GM21576 (cell line): Measurements from ENCODE around the gene KIF26B.

ENCODE experiments used
- ATAC-seq: cut with Tn5 transposase; IDR thresholded peaks from one replicate; pipeline ENCODE4 v1.9.1; 2021; ENCODE audit warnings: mild to moderate bottlenecking, moderate library complexity; ENCODE audit not compliant: unreplicated experiment

KIF26B gene

DNA sequence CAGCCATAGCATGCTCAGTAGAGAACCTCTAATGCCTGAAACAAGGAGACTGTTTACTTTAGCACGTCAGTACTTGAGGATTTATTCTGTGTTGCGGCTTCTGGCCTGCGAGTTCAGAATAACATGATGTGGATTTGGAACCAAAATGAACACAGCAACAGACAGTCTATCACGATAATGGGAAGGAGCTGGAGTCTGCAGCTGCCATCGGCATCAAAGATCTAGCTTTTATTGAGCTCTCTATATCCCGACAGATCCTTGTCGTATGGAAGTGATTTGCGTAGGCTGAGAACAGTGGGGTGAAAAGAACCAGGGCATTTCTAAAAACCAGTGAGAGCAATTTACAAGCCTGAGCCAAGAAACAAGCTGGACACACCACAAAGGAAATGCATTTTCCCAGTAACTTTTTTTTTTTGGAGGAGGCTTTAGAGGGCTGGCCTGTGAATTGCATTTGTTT, 294.2 kb downstream of the KIF26B start:
- no peak for ATAC-seq

DNA sequence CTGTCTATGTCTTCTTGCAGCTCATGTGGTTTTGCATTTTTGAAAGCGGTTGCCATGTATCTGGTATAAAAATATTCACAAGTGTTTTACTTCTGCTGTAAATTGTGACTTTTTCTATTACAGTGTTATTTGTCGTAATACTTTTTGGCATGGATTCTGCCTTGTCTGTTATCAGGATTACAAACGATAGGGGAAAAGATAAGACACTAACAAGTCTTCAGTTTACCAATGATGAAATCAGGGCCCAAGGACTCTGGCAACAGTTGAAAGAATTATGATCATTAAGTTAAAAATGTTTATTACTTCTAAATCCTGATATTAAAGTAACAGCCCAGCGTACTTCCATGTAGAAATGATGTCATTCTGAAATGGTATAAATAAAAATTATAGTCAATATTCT, 298.8 kb downstream of the KIF26B start:
- ATAC-seq = no peak

DNA sequence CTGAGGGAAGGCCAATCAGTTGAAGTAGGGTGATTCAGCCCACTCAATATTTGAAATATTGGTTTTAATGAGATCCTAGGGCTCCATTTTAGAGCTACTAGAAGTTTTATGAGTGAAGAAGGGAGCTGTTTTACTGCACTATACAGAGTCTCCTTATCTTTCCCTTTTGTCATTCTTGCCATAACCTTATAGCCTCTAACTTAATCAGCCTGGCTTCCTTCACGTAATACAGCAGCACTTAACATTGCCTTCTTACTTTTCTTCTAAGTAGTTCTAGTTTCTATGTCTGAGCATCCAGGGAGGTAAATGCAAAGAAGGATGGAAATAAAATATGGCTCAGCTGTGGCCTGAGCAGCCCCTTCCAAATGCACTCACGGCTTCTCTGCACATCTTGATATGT, 299.3 kb downstream of the KIF26B start:
- no peak for ATAC-seq

DNA sequence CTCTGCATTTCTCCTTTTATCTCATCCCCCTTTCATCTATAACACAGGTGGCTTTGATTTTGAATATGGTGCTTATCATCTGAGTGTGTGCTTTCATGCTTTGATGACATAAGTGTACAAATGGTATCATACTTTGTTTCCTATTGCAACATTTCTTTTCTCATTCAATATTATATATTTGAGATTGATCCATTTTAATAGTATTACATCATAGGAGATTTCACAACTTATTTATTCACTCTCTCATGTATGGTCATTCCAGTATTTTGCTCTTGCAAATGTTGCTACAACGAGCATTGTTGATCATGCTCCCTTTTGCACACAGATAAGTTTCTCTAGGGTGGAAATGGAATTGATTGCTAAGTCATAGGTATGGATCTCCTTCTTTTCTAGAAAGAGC, 302.8 kb downstream of the KIF26B start:
- ATAC-seq = no peak

DNA sequence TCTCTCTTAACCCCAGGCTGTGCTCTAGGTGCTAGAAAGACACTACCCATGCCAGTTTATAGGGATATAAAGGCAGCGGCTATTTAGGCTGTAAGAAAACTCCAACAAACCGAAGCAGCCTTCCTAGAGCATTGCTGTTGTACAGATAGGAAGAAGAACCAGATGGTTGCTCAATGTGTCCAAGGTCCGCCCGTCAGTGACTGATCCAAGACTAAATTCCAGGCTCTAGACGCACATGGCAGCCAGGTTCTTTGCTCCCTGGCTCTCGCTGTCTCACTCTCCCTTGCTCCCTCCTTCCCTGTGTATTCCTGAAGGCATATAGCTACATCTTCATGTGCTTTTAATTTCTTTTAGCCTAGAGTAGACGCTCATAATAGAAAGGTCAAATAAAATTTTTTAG, 303.4 kb downstream of the KIF26B start:
- ATAC-seq = no peak

DNA sequence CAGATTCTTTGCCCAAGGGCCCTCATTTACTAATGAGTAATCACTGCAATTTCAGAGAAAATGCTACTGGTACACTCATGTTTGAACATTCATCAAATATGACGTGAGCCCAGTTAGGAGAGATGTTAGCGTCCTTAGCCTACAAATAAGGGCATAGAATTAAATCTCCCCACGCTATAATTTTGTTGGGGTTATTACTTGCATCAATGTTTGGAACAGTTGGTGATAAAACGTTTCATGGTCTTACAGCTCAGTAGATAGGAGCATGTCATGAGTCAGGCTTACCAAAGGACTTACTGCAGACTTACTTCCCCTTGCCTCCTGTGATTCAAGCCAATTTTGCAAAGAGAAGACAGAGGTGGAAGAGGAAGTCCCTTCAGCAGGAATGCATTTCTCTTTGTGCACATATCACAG, 304.0 kb downstream of the KIF26B start:
- no peak for ATAC-seq

DNA sequence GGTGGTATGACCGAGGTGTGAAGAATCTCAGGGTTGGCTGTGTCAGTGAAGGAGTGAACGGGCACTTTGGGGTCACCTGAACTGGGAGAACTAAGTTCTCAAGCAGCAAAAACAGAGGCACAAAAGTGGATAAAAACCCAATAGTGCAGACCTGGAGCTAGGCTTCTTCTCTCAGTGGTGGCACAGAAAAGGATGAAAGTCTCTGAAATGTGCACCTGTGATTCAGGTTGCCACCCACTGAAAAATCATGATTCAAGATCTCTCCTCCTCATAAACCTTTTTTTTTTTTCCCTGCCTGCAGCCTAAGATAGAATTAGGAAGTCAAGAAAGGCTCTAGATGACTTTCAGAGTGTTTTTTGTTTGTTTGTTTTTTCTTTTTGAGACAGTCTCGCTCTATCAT, 304.8 kb downstream of the KIF26B start:
- ATAC-seq = no peak

DNA sequence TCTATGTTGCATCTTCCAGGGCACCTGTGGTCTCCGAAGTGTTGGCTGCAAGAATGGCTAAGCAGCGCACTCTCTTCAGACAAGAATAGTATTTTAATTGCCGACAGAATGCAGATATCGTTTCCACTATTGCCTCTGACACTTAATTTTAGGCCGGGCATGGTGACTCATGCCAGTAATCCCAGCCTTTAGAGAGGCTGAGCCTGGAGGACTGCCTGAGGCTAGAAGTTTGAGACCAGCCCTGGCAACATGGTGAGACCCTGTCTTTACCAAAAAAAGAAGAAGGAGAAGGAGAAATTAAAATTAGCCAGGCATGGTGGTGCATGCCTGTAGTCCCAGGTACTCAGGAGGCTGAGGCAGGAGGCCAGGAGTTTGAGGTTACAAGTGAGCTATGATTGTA, 306.9 kb downstream of the KIF26B start:
- ATAC-seq = no peak

DNA sequence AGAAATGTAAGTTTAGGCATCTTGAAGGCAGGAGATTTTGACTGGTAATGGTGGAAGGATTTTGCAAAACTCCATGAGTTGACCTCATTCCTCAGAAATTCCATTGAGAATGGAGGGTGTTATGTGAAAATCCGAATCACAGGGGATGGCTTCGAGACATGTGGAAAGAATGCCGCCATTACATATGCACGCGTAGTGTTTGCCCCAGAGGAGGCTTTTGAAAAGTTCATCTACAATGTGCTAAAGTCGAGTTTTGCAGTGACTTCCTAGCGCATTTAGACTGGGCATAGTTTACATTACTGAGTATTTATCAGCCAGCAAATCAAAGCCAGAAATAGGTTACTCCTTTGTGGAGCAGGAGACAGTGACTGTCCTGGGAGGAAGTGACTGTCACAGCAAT, 307.4 kb downstream of the KIF26B start:
- no peak for ATAC-seq

DNA sequence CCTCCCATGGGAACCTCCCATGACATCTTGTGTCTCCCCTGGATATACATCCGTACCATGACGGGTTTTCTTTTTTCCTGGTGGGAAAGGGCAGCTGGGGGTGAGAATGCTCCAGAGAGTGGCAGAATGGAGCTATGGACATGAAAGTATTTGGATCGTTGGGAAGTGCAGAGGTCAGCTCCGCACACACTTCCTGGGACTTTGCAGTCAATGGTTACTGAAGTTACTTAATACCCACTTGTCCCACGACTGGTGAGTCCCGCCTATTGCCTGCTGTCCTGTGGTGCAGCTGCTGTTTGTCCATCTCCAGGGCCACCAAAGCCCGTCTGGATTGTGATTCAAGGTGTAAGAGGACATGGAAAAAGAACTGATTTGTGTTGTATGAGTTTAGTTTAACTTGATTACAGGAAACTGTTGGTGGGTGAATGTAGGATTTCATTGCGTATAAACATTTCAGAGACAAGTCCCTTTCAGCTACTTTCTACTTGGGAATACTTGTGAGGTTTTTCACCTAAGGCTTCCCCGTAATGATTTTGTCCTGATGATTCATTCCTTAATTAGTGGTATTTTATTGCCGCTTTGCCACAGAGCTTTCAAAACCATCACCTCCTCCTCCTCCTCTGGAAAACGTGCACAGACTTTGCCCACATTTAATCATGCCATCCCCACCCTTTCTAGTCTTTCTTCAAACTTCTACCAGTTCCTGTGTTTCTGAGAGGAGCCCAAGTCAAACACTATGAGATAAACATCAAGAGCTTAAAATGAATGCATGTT, 308.8 kb downstream of the KIF26B start:
- no peak for ATAC-seq

DNA sequence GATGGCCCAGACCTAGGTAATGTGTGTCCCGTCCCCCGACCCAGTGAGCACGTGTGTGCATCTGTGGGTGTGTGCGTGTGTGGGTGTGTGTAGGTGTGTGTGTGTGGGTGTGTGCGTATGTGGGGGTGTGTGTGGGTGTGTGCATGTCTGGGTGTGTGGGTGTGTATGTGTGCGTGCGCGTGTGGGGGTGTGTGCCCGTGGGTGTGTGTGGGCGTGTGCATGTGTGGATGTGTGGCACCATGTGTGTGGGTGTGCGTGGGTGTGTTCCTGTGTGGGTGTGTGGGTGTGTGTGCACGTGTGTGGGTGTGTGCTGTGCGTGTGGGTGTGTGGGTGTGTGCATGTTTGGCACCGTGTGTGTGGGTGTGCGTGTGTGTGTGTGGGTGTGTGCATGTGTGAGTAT, 309.5 kb downstream of the KIF26B start:
- no peak for ATAC-seq

DNA sequence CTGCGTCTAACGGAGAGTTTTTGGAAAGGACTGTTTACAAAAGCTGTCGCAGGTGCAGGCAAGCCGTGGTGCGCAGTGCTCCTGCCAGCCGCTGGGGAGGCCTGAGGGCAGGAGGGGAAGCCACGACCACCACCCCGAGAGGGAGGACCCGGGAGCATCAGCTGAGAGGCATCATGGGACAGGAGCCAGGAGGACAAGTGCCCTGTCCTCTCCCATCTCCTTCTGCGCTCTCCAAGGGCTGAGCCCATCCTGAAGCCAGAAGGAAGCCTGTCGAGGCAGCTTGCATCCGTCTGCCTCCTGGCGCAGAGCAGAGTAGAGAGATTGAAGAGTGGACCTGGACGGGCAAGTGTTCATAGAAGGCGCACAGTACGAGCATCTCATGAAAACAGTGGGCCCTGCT, 310.9 kb downstream of the KIF26B start:
- no peak for ATAC-seq

DNA sequence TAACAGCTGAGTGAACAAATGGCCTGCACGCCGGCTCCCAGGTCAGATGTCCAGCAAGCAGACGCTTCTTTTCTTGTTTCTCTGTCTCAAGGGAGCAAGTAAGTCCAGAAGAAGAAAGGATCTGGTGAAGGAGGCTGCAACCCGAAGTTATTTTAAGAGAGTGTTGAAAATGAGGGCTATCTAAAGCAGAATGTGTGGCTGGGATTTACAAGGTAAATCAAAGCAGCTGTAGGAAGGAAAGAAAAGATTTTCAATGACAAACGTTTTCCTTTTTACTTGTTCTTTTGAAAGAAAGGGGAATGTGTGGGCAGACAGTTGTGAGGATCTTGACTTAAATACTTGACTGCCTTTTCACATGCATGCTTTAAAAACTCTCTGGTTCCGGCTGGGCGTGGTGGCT, 311.5 kb downstream of the KIF26B start:
- no peak for ATAC-seq

DNA sequence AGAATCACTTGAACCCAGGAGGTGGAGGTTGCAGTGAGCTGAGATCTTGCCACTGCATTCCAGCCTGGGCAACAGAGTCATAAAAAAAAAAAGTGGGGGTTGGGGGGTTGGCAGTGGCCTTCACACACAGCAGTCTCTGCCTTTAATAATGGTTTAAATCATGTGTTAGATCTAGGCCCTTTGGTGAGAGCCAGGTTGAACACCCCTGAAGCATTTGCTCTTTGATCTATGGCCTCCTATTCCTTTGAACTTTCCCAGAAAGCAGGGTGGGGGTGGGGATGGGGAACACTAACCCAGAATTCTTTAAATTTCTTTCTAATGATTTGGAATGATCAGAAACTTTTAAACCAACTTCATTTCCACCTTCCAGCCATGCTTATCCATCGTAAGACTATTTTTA, 313.0 kb downstream of the KIF26B start:
- no peak for ATAC-seq

DNA sequence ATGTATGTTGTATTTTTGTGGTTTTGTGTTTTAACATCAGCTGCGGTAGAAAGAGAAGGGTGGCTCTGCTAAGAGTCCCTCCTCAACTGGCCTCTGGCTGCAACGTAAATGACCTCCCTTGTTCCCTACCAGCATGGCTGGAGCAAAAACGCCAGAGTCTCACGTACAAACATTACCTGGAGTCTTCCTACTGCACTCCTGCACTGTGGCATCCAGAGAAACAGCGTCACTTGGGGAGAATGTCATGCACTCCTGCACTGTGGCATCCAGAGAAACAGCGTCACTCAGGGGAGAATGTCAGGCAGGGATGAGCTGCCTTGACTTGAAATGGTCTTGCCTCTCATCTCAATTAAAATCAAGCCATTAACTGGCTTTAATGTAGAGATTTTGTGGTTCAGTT, 314.2 kb downstream of the KIF26B start:
- ATAC-seq = no peak

DNA sequence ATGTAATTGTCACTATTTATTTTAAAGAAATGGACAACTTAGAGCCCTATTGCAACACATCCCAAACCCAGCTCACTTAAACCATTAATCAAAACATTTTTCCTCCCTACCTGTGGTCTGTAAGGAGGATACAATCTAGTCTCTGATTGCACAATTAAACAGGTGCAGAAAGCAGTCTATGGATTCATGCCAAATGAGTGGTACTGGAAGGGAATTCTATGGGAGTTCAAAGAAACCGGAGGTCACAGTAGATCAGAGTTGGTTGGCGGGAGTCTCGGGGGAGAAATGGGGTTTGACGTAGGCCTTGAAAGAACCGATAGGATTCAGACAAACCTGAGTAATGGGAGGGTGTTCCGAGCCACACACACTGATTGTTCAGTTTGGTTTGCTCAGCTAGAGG, 314.9 kb downstream of the KIF26B start:
- no peak for ATAC-seq

DNA sequence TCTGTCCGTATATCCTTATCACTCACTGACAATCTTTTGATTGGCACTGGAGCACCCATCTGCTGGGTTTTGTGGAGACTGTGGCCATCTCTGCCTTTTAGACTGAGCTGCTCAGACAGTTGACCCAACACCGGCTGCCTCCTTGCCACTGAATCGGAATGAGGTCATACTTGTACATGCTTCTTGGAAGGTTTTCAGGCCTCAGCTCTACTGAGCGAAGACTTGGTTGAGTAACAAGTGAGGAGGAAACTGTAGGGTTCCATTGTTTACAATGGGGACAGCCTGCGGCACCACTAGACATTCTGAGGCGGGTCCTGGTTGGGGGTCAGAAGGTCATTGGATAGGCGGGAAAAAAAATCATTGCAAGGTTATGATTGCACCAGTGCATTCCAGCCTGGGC, 320.3 kb downstream of the KIF26B start:
- no peak for ATAC-seq

DNA sequence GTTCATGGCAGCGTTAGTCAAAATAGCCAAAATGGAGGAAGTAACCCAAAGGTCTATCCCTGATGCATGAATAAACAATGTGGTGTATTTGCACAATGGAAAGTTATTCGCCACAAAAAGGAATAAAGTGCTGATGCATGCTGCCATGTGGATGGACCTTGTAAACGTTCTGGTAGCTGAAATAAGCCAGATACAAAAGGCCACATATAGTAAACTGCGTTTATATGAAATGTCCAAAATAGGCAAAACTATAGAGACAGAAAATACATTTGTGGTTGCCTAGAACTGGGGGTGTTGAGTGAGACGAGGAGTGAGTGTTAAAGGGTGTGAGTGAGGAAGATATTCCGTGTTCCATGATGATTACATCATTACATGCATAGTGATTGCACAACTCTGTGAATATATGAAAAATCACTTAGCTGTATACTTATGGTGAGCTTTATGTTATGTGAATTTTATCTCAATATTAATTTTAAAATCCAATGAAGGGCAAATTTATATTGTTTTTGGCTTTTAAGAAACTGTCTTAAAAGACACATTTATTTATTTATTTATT, 321.3 kb downstream of the KIF26B start:
- no peak for ATAC-seq

DNA sequence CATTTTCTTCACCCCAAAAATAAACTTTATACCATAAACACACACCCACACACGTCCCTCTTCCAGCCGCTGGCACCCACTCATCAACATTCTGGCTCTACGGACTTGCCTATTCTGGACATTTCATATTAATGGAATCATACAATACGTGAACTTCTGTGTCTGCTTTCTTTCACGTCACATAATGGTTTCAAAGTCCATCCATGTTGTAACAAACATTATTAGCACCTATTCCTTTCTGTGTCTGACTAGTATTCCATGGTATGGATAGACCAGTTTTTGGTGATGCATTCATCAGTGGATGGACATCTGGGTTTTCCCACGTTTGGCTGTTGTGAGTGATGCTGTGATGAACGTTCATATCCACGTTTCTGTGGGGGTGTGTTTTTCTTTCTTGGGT, 323.2 kb downstream of the KIF26B start:
- no peak for ATAC-seq

DNA sequence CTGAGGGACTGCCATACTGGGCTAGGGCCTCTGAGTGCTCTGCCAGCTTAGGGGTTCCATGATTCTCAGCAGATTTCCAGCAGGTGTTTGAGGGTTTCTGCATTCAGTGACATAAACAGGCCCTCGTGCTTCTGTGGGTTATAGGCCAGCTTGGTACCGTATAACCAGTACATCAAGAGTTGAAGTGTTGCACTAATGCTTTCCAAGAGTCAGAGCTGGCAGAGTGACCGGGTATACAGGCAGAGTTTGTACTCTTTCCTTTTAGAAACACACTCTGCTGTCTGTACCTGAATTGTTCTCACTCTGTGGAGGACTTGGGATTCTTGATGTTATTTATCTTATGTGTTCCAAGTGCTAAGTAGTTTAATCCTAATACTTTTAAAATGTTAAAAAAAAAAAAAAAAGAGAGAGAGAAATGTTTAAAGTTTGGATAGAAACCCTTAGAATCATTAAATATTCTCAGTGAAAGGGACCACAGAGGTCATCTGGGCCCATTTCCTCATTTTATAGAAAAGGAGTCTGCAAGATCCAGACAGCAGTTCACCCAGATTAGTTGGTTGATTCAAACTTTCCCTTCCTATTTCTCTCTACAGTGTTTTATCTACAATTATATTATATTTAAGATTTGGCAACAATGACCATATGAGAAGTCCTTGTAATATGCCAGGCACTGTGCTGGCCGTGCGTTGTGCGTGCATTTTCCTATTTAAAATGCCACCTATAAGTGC, 325.8 kb downstream of the KIF26B start:
- no peak for ATAC-seq

DNA sequence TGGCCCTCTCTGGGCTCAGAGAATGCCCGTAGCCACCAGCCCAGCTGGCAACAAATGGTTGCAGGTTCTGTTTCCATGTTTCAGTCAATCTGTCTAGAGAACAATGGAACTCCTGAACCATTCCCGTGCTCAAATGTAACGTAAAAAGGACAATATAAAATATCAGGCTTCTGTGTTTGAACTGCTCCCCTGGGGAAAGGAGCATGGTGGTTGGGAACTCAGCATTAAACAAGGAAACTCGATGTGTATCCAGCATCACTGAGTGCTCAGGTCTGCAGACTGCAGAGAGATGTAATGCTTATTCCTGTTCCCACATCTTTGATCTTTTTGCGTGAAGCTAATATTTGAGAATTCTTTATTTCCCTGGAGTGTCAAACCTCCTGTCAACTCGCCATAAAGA, 326.5 kb downstream of the KIF26B start:
- no peak for ATAC-seq

DNA sequence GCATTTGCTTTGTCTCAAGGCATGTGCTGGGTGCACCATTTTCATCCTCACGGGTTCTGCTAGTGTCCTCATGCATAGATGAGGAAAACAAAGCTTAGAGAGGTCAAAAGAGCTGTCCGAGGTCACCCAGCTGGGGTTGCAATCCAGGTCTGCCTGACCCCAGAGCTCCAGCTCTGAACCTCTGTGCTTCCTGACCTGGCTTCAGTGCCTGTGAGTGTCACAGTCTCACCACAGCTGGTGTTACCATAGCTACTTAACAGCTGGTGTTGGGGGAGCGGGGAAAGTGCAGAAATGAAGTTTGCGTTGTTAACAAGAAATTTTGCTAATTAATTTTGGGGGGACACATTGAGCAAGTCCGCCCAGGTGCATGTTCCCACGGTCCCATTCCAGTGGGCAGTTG, 328.5 kb downstream of the KIF26B start:
- ATAC-seq = no peak
